Endothelial cell of umbilical vein (primary cell): ENCODE results near the gene AURKAIP1. TPM values are rescaled to one million over a fixed set of nuclear protein-coding genes. Genes with fewer than 3 reads are reported as not detected.
A peak's percentile ranks its signal among the peaks of the same experiment; 100 is the strongest.

Experiments used
- BruUV-seq: library from RNA; stranded (reverse); fragments of 400-500 nt; replicated peaks from 2 replicates; lab custom pipeline; 2021; lab: Mats Ljungman, UMichigan
- CTCF ChIA-PET: fragments of 300-600, 350-600 bp; sonication (Branson Sonifier 250); formaldehyde crosslinking; loops from one replicate; lab custom pipeline; 2021; ENCODE audit warnings: antibody characterized with exemption, inconsistent platforms; lab: Charles Lee
- POLR2A ChIA-PET: fragments of 300-600, 350-600 bp; sonication (Branson Sonifier 250); formaldehyde crosslinking; loops from one replicate; lab custom pipeline; 2021; ENCODE audit warnings: antibody characterized with exemption, inconsistent platforms; lab: Charles Lee
- DNase-seq: peaks from one replicate; pipeline ENCODE4 v3.0.0-alpha.2; 2011; ENCODE audit warnings: low read depth, low spot score
- FAIRE-seq: peaks from 2 replicates; lab custom pipeline; 2011; peaks lifted over from hg19 to GRCh38; lab: Jason Lieb, UNC
- H2AFZ ChIP-seq: 2 replicates; pipeline ENCODE4 v1.6.0; 2012; ENCODE audit warnings: low read depth, low read length, control low read depth, inconsistent platforms
- H3K27ac ChIP-seq: 2 replicates; pipeline ENCODE4 v1.5.1; 2011; ENCODE audit warnings: low read depth, mild to moderate bottlenecking, control low read depth, low read length, moderate library complexity; ENCODE audit not compliant: insufficient read depth
- H3K27me3 ChIP-seq, 2 experiments: 2 replicates each; pipeline versions ENCODE4 v1.6.0 to v1.6.1; 2011; ENCODE audit warnings: low read length in 2 of 2, mixed read lengths in 1 of 2; ENCODE audit not compliant: control insufficient read depth in 2 of 2, insufficient read depth in 2 of 2
- H3K36me3 ChIP-seq, 2 experiments: 2 replicates in 1 of 2; 3 replicates in 1 of 2; pipeline ENCODE4 v1.5.1; 2011; ENCODE audit warnings: low read length in 2 of 2, mild to moderate bottlenecking in 1 of 2, moderate library complexity in 1 of 2; ENCODE audit not compliant: control insufficient read depth in 2 of 2, insufficient read depth in 2 of 2; ENCODE audit errors: extremely low read depth in 1 of 2
- H3K4me1 ChIP-seq: 3 replicates; pipeline ENCODE4 v1.5.1; 2011; ENCODE audit warnings: mild to moderate bottlenecking, low read length; ENCODE audit not compliant: control insufficient read depth, insufficient read depth; ENCODE audit errors: extremely low read depth
- H3K4me2 ChIP-seq: 2 replicates; pipeline ENCODE4 v1.6.1; 2011; ENCODE audit warnings: low read length, control low read depth, mixed read lengths; ENCODE audit not compliant: insufficient read depth
- H3K4me3 ChIP-seq, 3 experiments: fragments of 200-600 bp in 1 of 3; sonication (generic), shearing (Covaris generic) in 1 of 3; replicated peaks in 1 of 3; 2 replicates each; pipeline ENCODE4 v1.5.1; 2011 to 2016; ENCODE audit warnings: control low read depth in 3 of 3, low read length in 3 of 3, mild to moderate bottlenecking in 2 of 3, inconsistent platforms in 1 of 3, low read depth in 1 of 3, moderate library complexity in 1 of 3; ENCODE audit not compliant: insufficient read depth in 1 of 3
- H3K79me2 ChIP-seq: 2 replicates; pipeline ENCODE4 v1.6.0; 2012; ENCODE audit warnings: low read length, inconsistent platforms; ENCODE audit not compliant: control insufficient read depth, insufficient read depth
- H3K9ac ChIP-seq: replicated peaks from 2 replicates; pipeline ENCODE3; 2011; ENCODE audit warnings: low read length, control low read depth; ENCODE audit not compliant: insufficient read depth; ENCODE audit errors: extremely low read depth
- H3K9me1 ChIP-seq: replicated peaks from 3 replicates; pipeline ENCODE4 v1.6.0; 2011; ENCODE audit warnings: mild to moderate bottlenecking, low read length; ENCODE audit not compliant: control insufficient read depth, insufficient read depth; ENCODE audit errors: extremely low read depth
- H3K9me3 ChIP-seq: replicated peaks from 2 replicates; pipeline ENCODE4 v1.5.1; 2012; ENCODE audit warnings: low read length, inconsistent platforms; ENCODE audit not compliant: control insufficient read depth, insufficient read depth
- H4K20me1 ChIP-seq: replicated peaks from 2 replicates; pipeline ENCODE3; 2011; ENCODE audit warnings: mild to moderate bottlenecking, low read length; ENCODE audit not compliant: control insufficient read depth, insufficient read depth; ENCODE audit errors: extremely low read depth
- CTCF ChIP-seq, 2 donors: IDR thresholded peaks; 1 replicate in 1 of 2; 2 replicates in 1 of 2; pipeline ENCODE4 v1.5.1; 2011; ENCODE audit warnings: low read length in 2 of 2, mild to moderate bottlenecking in 2 of 2, moderate library complexity in 2 of 2, control low read depth in 1 of 2, inconsistent platforms in 1 of 2, low read depth in 1 of 2; ENCODE audit not compliant: insufficient read depth in 1 of 2; ENCODE audit errors: extremely low read depth in 1 of 2
- MAX ChIP-seq: IDR thresholded peaks from 2 replicates; pipeline ENCODE4 v1.6.1; 2011; ENCODE audit not compliant: insufficient read depth, insufficient read length
- dilution Hi-C: fragments of 300-500 bp; cut with MboI; formaldehyde crosslinking; loops from one replicate; pipeline ENCODE4 v1.15.0; 2019; ENCODE audit warnings: low sequenced_read_pairs; ENCODE audit not compliant: extremely low pct_ligation_motif_present
- intact Hi-C: fragments of 100-400 bp; cut with micrococcal nuclease; formaldehyde crosslinking; loops from one replicate; pipeline ENCODE4 v1.10.0; 2022
- polyA plus RNA-seq, 4 experiments: library from polyadenylated mRNA; depleted of rRNA in 3 of 4; stranded (reverse) in 3 of 4; unstranded in 1 of 4; fragments of >200 nt; gene quantifications; 2 replicates each; pipeline versions ENCODE4 v1.2.1 to v1.2.3, GENCODE V29; 2011 to 2012; ENCODE audit warnings: missing spikeins in 1 of 4
- total RNA-seq: library from RNA; stranded (reverse); gene quantifications from 2 replicates; pipeline ENCODE4 v1.2.3, GENCODE V29; 2021

Gene AURKAIP1
- total and polyA plus RNA-seq, 2 donors (not counting 3 experiments of a cell fraction or from before 2014, with no cell fraction given), result 73.3 to 151 TPM

DNA sequence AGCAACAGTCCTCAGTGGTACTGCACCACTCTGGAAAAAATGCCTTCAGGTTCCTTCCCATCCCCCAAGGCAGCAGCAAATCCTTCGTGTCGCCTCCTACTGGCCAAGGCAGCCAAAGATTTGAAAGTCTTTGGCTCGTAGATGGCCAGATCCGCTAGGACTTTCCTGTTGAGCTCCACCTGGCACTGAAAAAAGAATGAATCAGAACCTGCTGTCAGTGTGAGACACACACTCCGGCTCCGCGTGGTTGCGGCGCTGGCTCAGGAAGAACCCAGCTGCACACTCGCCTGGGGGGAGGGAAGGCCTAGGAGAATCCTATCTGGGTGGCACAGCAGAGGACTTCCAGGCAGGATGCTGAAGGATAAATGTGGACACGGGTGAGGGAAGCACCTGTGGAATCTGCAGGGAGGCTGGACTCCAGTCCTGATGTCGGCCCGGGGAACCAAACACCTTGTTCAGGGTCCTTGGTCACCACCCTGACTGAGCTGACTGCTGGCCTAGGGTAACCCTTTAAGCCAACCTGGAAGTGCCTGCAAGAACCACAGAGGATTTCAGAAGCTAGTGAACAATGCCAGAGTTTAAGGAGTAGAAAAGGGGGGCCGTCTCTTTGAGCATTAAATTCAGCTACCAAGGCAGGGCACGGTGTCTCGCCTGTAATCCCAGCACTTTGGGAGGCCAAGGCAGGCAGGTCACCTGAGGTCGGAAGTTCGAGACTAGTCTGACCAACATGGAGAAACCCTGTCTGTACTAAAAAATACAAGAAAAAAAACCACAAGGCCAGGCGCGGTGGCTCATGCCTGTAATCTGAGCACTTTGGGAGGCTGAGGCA lies 27.3 kb upstream of the AURKAIP1 start:
- dilution Hi-C loops (no loop called here), intact Hi-C loops (no loop called here)
- Histone ChIP-seq H3K36me3 (peaks cover 9 to 27% of the 10 kb centered on the region in 2 experiments), H3K27ac (no peak overlapping the region), H3K9ac (no peak overlapping the region), H3K4me1 (peaks cover 24% of the 10 kb centered on the region), H3K9me3 (no peaks in the 10 kb centered on the region), H3K79me2 (peaks cover 62% of the 10 kb centered on the region), H3K27me3 (no peaks in the 10 kb centered on the region), H3K9me1 (no peaks in the 10 kb centered on the region), H3K4me3 (no peak overlapping the region), H4K20me1 (no peaks in the 10 kb centered on the region), H2AFZ (no peak overlapping the region), H3K4me2 (no peak overlapping the region)
- peak; percentile 62 for DNase-seq
- ChIA-PET CTCF (interaction anchor here (0.6 to 2.0 kb wide), 17 partner anchors 10 to 104 kb away, joined by 3 to 23 read pairs (median 4); partner anchors contain the start of genes AURKAIP1 and VWA1), POLR2A (interaction anchor here (0.6 kb wide), 1 partner anchor 98 kb away, joined by 5 read pairs; no protein-coding TSS in a partner anchor)
- BruUV-seq, result no TSS peak
- TF ChIP-seq MAX (no peak), CTCF (IDR thresholded peaks at IDR 0.05; ENCODE audit: extremely low read depth in 1 of 2, insufficient read depth in 1 of 2, low read depth in 1 of 2, low read length in 2 of 2) (peak; percentile 61 to 76)
- FAIRE-seq, result peak; percentile 55
